Heart left ventricle (tissue), 13 donors: ENCODE results near the gene USP6NL.

ENCODE experiments used
- CTCF ChIP-seq, 12 donors: fragments of 200-600 bp; sonication (generic) in 4 of 12; IDR thresholded peaks; one replicate each; pipeline versions ENCODE4 v1.5.0 to v1.8.0; 2018 to 2022; ENCODE audit warnings: antibody characterized with exemption in 12 of 12, mild to moderate bottlenecking in 5 of 12
- POLR2A ChIP-seq, 2 donors: fragments of 450-650 bp; IDR thresholded peaks; one replicate each; pipeline ENCODE4 v1.6.1; 2017; ENCODE audit warnings: antibody characterized with exemption in 2 of 2, mild to moderate bottlenecking in 2 of 2, moderate library complexity in 2 of 2
- donor health status: ischemic (EF 13 %, LVEDD 7.1; RV severe dilation, severe dysfunction).
- donor health status: DM: no; HTN: yes; CAD: no.
- donor health status: DM: no; HTN: no; CAD: no.
- donor health status: ischemic (EF 25% LVEDD 6.9; RV normal size, moderate dysfunction).
- donor health status: ischemic (EF 25% LVEDD 5.7; RV mildly dilated, moderate dysfunction).
- donor health status: ischemic (EF 35%, LVEDD 5.7; RV mildly dilated, moderate dysfunction).
- donor health status: nonischemic (EF 11% LVEDD 7.7; RV severe dilation, severe dysfunction).
- donor health status: DM: yes; HTN: yes; CAD: no.
- donor health status: PGD.
- donor health status: ischemic (EF 29% LVEDD 5.4; RV normal size, mild dysfunction).
- donor health status: nonischemic (EF 23%, LVEDD 6.1; RV moderate dilation, normal function).

- TF ChIP-seq CTCF (IDR thresholded peaks at IDR 0.05) (no peak), POLR2A (IDR thresholded peaks at IDR 0.05) (no peak)
These were observed 180.3 kb downstream of the USP6NL start for GRCh38 chr10:11431216-11431555.
